ENCODE data around the gene PDGFC.

DNA sequence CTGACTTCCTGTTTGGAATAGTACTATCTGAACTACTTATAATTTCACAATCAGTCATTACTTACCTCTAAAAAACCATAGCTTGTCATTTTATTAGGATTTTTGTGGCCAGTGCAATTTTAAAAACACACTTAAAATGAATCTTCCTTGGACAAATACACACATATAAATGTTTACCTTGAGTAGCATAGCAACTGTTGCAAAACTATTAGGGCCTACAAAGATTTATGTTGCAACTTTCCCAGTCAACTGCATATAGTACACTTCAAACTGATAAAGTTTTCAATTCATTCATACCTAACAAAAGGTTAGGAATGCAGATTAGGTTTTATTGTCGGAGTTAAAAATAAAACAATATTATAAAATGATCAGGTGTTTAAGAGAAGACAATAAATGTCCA lies 193.0 kb downstream of the PDGFC start:
- TF ChIP-seq, protein P1, sequence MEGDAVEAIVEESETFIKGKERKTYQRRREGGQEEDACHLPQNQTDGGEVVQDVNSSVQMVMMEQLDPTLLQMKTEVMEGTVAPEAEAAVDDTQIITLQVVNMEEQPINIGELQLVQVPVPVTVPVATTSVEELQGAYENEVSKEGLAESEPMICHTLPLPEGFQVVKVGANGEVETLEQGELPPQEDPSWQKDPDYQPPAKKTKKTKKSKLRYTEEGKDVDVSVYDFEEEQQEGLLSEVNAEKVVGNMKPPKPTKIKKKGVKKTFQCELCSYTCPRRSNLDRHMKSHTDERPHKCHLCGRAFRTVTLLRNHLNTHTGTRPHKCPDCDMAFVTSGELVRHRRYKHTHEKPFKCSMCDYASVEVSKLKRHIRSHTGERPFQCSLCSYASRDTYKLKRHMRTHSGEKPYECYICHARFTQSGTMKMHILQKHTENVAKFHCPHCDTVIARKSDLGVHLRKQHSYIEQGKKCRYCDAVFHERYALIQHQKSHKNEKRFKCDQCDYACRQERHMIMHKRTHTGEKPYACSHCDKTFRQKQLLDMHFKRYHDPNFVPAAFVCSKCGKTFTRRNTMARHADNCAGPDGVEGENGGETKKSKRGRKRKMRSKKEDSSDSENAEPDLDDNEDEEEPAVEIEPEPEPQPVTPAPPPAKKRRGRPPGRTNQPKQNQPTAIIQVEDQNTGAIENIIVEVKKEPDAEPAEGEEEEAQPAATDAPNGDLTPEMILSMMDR (IDR thresholded peaks at IDR 0.05; ENCODE audit: extremely low read depth in 1 of 2, insufficient read depth in 1 of 2, low read depth in 1 of 2, low read length in 2 of 2): no peak
- TF ChIP-seq POLR2A (IDR thresholded peaks at IDR 0.05; ENCODE audit: low read depth, low read length) (no peak), FOS (IDR thresholded peaks at IDR 0.05; ENCODE audit: borderline replicate concordance, insufficient read depth, low read length) (no peak), GATA2 (IDR thresholded peaks at IDR 0.05; ENCODE audit: insufficient read depth, insufficient read length, low read depth, low read length) (no peak), EZH2 (IDR thresholded peaks at IDR 0.05; ENCODE audit: borderline replicate concordance, low read depth, low read length, severe bottlenecking) (no peak), JUN (IDR thresholded peaks at IDR 0.05; ENCODE audit: borderline replicate concordance, insufficient read depth, insufficient read length, low read depth) (no peak), MYC (IDR thresholded peaks at IDR 0.05; ENCODE audit: low read depth, low read length) (no peak), POLR2AphosphoS5 (IDR thresholded peaks at IDR 0.05; ENCODE audit: insufficient read depth, low read depth, low read length) (no peak)
- TF ChIP-seq, protein P2, sequence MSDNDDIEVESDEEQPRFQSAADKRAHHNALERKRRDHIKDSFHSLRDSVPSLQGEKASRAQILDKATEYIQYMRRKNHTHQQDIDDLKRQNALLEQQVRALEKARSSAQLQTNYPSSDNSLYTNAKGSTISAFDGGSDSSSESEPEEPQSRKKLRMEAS (IDR thresholded peaks at IDR 0.05; ENCODE audit: insufficient read depth, insufficient read length): no peak

All from endothelial cell of umbilical vein (primary cell).